Measurements from ENCODE around the gene PRM1. TPM values are rescaled to one million over a fixed set of nuclear protein-coding genes. Genes with fewer than 3 reads are reported as not detected.

The PRM1 gene
- total RNA-seq, 1 experiment from 2014 or later, result not detected

- H3K9me3 ChIP-seq (ENCODE audit: control insufficient read depth, insufficient read depth, low read depth, low read length), result no peaks in the 10 kb centered on the region
- no TSS peak for BruUV-seq (replicated peaks)
- TF ChIP-seq SIN3A (IDR thresholded peaks at IDR 0.05; ENCODE audit: borderline replicate concordance, insufficient read depth, low read depth, low read length) (no peak), TCF7L2 (IDR thresholded peaks at IDR 0.05; ENCODE audit: low read depth, low read length) (no peak), REST (IDR thresholded peaks at IDR 0.05; ENCODE audit: insufficient read depth in 1 of 2, low read depth in 2 of 2, low read length in 1 of 2) (no peak), CTCF (IDR thresholded peaks at IDR 0.05) (no peak)
- CTCF ChIA-PET, result interaction anchor here (0.5 kb wide), 1 partner anchor 111 kb away, joined by 4 read pairs; no protein-coding TSS in a partner anchor
- H3K4me3 ChIP-seq (ENCODE audit: low read depth in 2 of 2, low read length in 2 of 2), result no peak overlapping the region
- H3K27ac ChIP-seq (ENCODE audit: low read length), result no peak overlapping the region
- no peak for ATAC-seq
- POLR2A ChIA-PET, result no interaction called here
- in situ Hi-C loops (cut with HindIII; ENCODE audit: low pct_unique_long_range_greater_than_20kb, low sequenced_read_pairs) (no loop called here), intact Hi-C loops (cut with micrococcal nuclease; ENCODE audit: unreplicated experiment) (loop anchor here (5.0 kb wide), 2 partner anchors 97 to 308 kb away; no protein-coding TSS in a partner anchor)
- H3K36me3 ChIP-seq (ENCODE audit: control insufficient read depth, insufficient read depth, low read length), result no peaks in the 10 kb centered on the region
- no peak for DNase-seq (ENCODE audit: low read depth, low spot score)
- peaks cover 6% of the 10 kb centered on the region; the same call in 1 of the 2 replicates for H3K4me1 ChIP-seq (ENCODE audit: control insufficient read depth, insufficient read depth, low read length)
- no peaks in the 10 kb centered on the region for H3K27me3 ChIP-seq (ENCODE audit: control insufficient read depth, insufficient read depth, low read length)
Measured at GRCh38 chr16:11259655-11260595, 21.2 kb downstream of the PRM1 start.

- POLR2A ChIA-PET, result interaction anchor here (0.6 kb wide), 1 partner anchor 88 kb away, joined by 3 read pairs; no protein-coding TSS in a partner anchor
- ATAC-seq (no peak), DNase-seq (ENCODE audit: low read depth, low spot score) (no peak)
- intact Hi-C loops (cut with micrococcal nuclease; ENCODE audit: unreplicated experiment), result loop anchor here (5.0 kb wide), 2 partner anchors 98 to 307 kb away; no protein-coding TSS in a partner anchor
- Histone ChIP-seq H3K36me3 (ENCODE audit: control insufficient read depth, insufficient read depth, low read length) (no peaks in the 10 kb centered on the region), H3K4me3 (ENCODE audit: low read depth in 2 of 2, low read length in 2 of 2) (no peak overlapping the region), H3K4me1 (ENCODE audit: control insufficient read depth, insufficient read depth, low read length) (peaks cover 15% of the 10 kb centered on the region), H3K9me3 (ENCODE audit: control insufficient read depth, insufficient read depth, low read depth, low read length) (no peaks in the 10 kb centered on the region), H3K27ac (ENCODE audit: low read length) (no peak overlapping the region), H3K27me3 (ENCODE audit: control insufficient read depth, insufficient read depth, low read length) (no peaks in the 10 kb centered on the region)
- no TSS peak for BruUV-seq (replicated peaks)
- in situ Hi-C loops (cut with HindIII; ENCODE audit: low pct_unique_long_range_greater_than_20kb, low sequenced_read_pairs), result no loop called here
- TF ChIP-seq SIN3A (IDR thresholded peaks at IDR 0.05; ENCODE audit: borderline replicate concordance, insufficient read depth, low read depth, low read length) (no peak), REST (IDR thresholded peaks at IDR 0.05; ENCODE audit: insufficient read depth in 1 of 2, low read depth in 2 of 2, low read length in 1 of 2) (no peak), TCF7L2 (IDR thresholded peaks at IDR 0.05; ENCODE audit: low read depth, low read length) (no peak), CTCF (IDR thresholded peaks at IDR 0.05) (no peak), POLR2AphosphoS5 (IDR thresholded peaks at IDR 0.05; ENCODE audit: low read depth, low read length) (no peak)
- CTCF ChIA-PET, result interaction anchor here (1.1 kb wide), 1 partner anchor 171 kb away, joined by 7 read pairs; no protein-coding TSS in a partner anchor
Measured at GRCh38 chr16:11258553-11259492, 22.3 kb downstream of the PRM1 start.

Measured in Panc1 (cell line).